HepG2 (cell line): ENCODE measurements around the gene GPS2. TPM values are rescaled to one million over a fixed set of nuclear protein-coding genes. Genes with fewer than 3 reads are reported as not detected.
A peak's percentile ranks its signal among the peaks of the same experiment; 100 is the strongest.

Experiments used
- ATAC-seq: fragments of 200-7000 bp; cut with Tn5 transposase; 3 replicates; pipeline ENCODE4 v1.9.1; 2020; ENCODE audit warnings: mild to moderate bottlenecking, moderate library complexity
- BruUV-seq: library from RNA; stranded (reverse); fragments of 400-500 nt; replicated peaks from 2 replicates; lab custom pipeline; 2021; lab: Mats Ljungman, UMichigan
- CTCF ChIA-PET: fragments of 300-600 bp; formaldehyde crosslinking; extraction: SDS; loops from one replicate; lab custom pipeline; 2021; ENCODE audit warnings: low total read pairs, inconsistent platforms, low intra/inter-chr PET ratio; lab: Yijun Ruan, JAX
- POLR2A ChIA-PET: fragments of 350-600 bp; sonication (Branson Sonifier 250); formaldehyde crosslinking; loops from one replicate; lab custom pipeline; 2020; ENCODE audit warnings: antibody characterized with exemption, inconsistent platforms; lab: Yijun Ruan, JAX
- DNase-seq: peaks from one replicate; pipeline ENCODE4 v3.0.0-alpha.2; 2015; ENCODE audit warnings: low spot score
- FAIRE-seq: peaks from 3 replicates; lab custom pipeline; 2011; peaks lifted over from hg19 to GRCh38; lab: Jason Lieb, UNC
- H2AFZ ChIP-seq: one replicate; pipeline ENCODE4 v1.6.1; 2011; ENCODE audit warnings: low read length, inconsistent platforms
- H3K27ac ChIP-seq: fragments of 300-600 bp; 3 replicates; pipeline ENCODE4 v1.8.0; 2011; ENCODE audit warnings: mixed run types, mild to moderate bottlenecking, mixed read lengths, low read length, inconsistent platforms; ENCODE audit not compliant: insufficient read depth; ENCODE audit errors: extremely low read length
- H3K27me3 ChIP-seq, 2 experiments: fragments of 200-600 bp in 1 of 2; 2 replicates in 1 of 2; 3 replicates in 1 of 2; pipeline versions ENCODE4 v1.6.0 to v1.8.0; 2011; ENCODE audit warnings: low read length in 2 of 2, mild to moderate bottlenecking in 2 of 2, moderate library complexity in 2 of 2, inconsistent platforms in 1 of 2; ENCODE audit not compliant: insufficient read depth in 2 of 2, control insufficient read depth in 1 of 2
- H3K36me3 ChIP-seq, 2 experiments: fragments of 200-600 bp in 1 of 2; replicated peaks in 1 of 2; 2 replicates in 1 of 2; 3 replicates in 1 of 2; pipeline versions ENCODE4 v1.5.1 to v1.8.0; 2011; ENCODE audit warnings: low read length in 2 of 2, inconsistent platforms in 1 of 2; ENCODE audit not compliant: insufficient read depth in 2 of 2, control insufficient read depth in 1 of 2
- H3K4me1 ChIP-seq: 2 replicates; pipeline ENCODE4 v1.5.1; 2012; ENCODE audit warnings: low read length, inconsistent platforms; ENCODE audit not compliant: insufficient read depth
- H3K4me2 ChIP-seq: 2 replicates; pipeline ENCODE4 v1.6.0; 2011; ENCODE audit warnings: low read depth, low read length, inconsistent platforms
- H3K4me3 ChIP-seq, 3 experiments: fragments of 200-600 bp in 1 of 3; sonication (generic), shearing (Covaris generic) in 1 of 3; replicated peaks in 1 of 3; 2 replicates each; pipeline ENCODE4 v1.5.1; 2011 to 2016; ENCODE audit warnings: low read length in 3 of 3, inconsistent platforms in 2 of 3, low read depth in 2 of 3, mild to moderate bottlenecking in 2 of 3, control low read depth in 1 of 3, mixed read lengths in 1 of 3; ENCODE audit not compliant: insufficient read depth in 1 of 3
- H3K79me2 ChIP-seq: one replicate; pipeline ENCODE4 v1.6.1; 2011; ENCODE audit warnings: low read length, inconsistent platforms; ENCODE audit not compliant: insufficient read depth
- H3K9ac ChIP-seq: 2 replicates; pipeline ENCODE4 v1.6.0; 2011; ENCODE audit warnings: mild to moderate bottlenecking, low read depth, low read length, inconsistent platforms; ENCODE audit not compliant: insufficient read depth
- H3K9me3 ChIP-seq: 2 replicates; pipeline ENCODE4 v1.5.1; 2012; ENCODE audit warnings: mild to moderate bottlenecking, low read length
- H4K20me1 ChIP-seq: 2 replicates; pipeline ENCODE4 v1.6.0; 2011; ENCODE audit warnings: inconsistent platforms, mild to moderate bottlenecking, low read length, moderate library complexity; ENCODE audit not compliant: insufficient read depth
- ELF3 ChIP-seq: IDR thresholded peaks from 2 replicates; pipeline ENCODE4 v1.6.1; 2016; ENCODE audit warnings: missing genetic modification reagents, missing compliant biosample characterization
- HNRNPK ChIP-seq: fragments of 200-400 bp; formaldehyde crosslinking; IDR thresholded peaks from 2 replicates; pipeline ENCODE4 v1.6.1; 2018; ENCODE audit warnings: low read length, low read depth, moderate library complexity, mild to moderate bottlenecking; ENCODE audit not compliant: poor library complexity, severe bottlenecking
- KLF15 ChIP-seq: sonication (generic); formaldehyde crosslinking; IDR thresholded peaks from 2 replicates; pipeline ENCODE4 v1.8.1; 2023; ENCODE audit warnings: borderline replicate concordance, mild to moderate bottlenecking, inconsistent platforms, missing genetic modification reagents, mixed read lengths
- KMT2A ChIP-seq: sonication (generic); formaldehyde crosslinking; IDR thresholded peaks from 2 replicates; pipeline ENCODE4 v1.4.0; 2020; ENCODE audit warnings: missing genetic modification reagents
- NFE2 ChIP-seq: sonication (generic); formaldehyde crosslinking; IDR thresholded peaks from 2 replicates; pipeline ENCODE4 v1.4.0; 2020; ENCODE audit warnings: missing genetic modification reagents
- PPARG ChIP-seq: conservative IDR thresholded peaks from 2 replicates; pipeline ENCODE4 v1.6.1; 2016; ENCODE audit warnings: missing biosample characterization, missing genetic modification reagents
- RELA ChIP-seq: sonication (generic); formaldehyde crosslinking; IDR thresholded peaks from 2 replicates; pipeline ENCODE4 v1.4.0; 2020; ENCODE audit warnings: missing genetic modification reagents
- TGIF2 ChIP-seq: IDR thresholded peaks from 2 replicates; pipeline ENCODE4 v1.6.1; 2016; ENCODE audit warnings: control low read depth, missing compliant biosample characterization
- YEATS4 ChIP-seq: sonication (generic); formaldehyde crosslinking; IDR thresholded peaks from 2 replicates; pipeline ENCODE4 v1.4.0; 2020; ENCODE audit warnings: missing genetic modification reagents, borderline replicate concordance
- ZBTB33 ChIP-seq: sonication (generic); formaldehyde crosslinking; IDR thresholded peaks from 2 replicates; pipeline ENCODE4 v1.4.0; 2020; ENCODE audit warnings: missing genetic modification reagents
- ZEB1 ChIP-seq: IDR thresholded peaks from 2 replicates; pipeline ENCODE4 v1.6.1; 2012; ENCODE audit warnings: mild to moderate bottlenecking, low read depth, inconsistent platforms; ENCODE audit not compliant: insufficient replicate concordance
- ZNF746 ChIP-seq: sonication (generic); formaldehyde crosslinking; IDR thresholded peaks from 2 replicates; pipeline ENCODE4 v1.8.0; 2022; ENCODE audit warnings: mild to moderate bottlenecking, missing genetic modification reagents
- ZNF776 ChIP-seq: sonication (generic); formaldehyde crosslinking; IDR thresholded peaks from 2 replicates; pipeline ENCODE4 v1.4.0; 2020; ENCODE audit warnings: mild to moderate bottlenecking, missing genetic modification reagents
- ZSCAN25 ChIP-seq: sonication (generic); formaldehyde crosslinking; IDR thresholded peaks from 2 replicates; pipeline ENCODE4 v1.8.0; 2022; ENCODE audit warnings: mild to moderate bottlenecking, missing genetic modification reagents
- WGBS: methylation state at CpG from one replicate; pipeline ENCODE4 v1.1.6; 2017; ENCODE audit warnings: low lambda C conversion rate; 5-methylcytosine and 5-hydroxymethylcytosine counted together
- in situ Hi-C: cut with HindIII; loops from 2 replicates; pipeline ENCODE4 v1.10.0; 2017; ENCODE audit warnings: low pct_unique_long_range_greater_than_20kb; ENCODE audit not compliant: extremely low pct_ligation_motif_present
- intact Hi-C: fragments of 100-400 bp; cut with micrococcal nuclease; formaldehyde crosslinking; loops from one replicate; pipeline ENCODE4 v1.10.0; 2022; ENCODE audit not compliant: unreplicated experiment
- polyA plus RNA-seq, 8 experiments: library from polyadenylated mRNA; depleted of rRNA in 3 of 8; stranded (reverse) in 7 of 8; unstranded in 1 of 8; fragments of >200 nt; fragmentation: Illumina TruSeq in 4 of 8; extraction: Trizol in 4 of 8; gene quantifications; 2 replicates each; pipeline versions ENCODE4 v1.2.1 to v1.2.3, GENCODE V29; 2011 to 2016; ENCODE audit warnings: low read depth in 4 of 8, missing spikeins in 1 of 8, mixed read lengths in 1 of 8; ENCODE audit not compliant: insufficient read depth in 1 of 8
- total RNA-seq, 5 experiments: library from RNA; depleted of rRNA; stranded (reverse); fragments of >200 nt; fragmentation: Illumina TruSeq; extraction: Trizol; gene quantifications; 2 replicates each; pipeline ENCODE4 v1.2.3, GENCODE V29; 2016; ENCODE audit warnings: low read depth in 1 of 5
- TF ChIP-seq, protein P1 (sequence below): sonication (generic); formaldehyde crosslinking; IDR thresholded peaks from 2 replicates; pipeline ENCODE4 v1.5.0; 2020; ENCODE audit warnings: mild to moderate bottlenecking, missing genetic modification reagents, moderate library complexity
- TF ChIP-seq, protein P2 (sequence below): sonication (generic); formaldehyde crosslinking; IDR thresholded peaks from 2 replicates; pipeline ENCODE4 v1.4.0; 2020; ENCODE audit warnings: mild to moderate bottlenecking, low read depth, missing genetic modification reagents

The GPS2 gene
- total and polyA plus RNA-seq, 2 of the 13 experiments (the other 11 are each of a cell fraction or from before 2014, with no cell fraction given), result 58.0 to 59.4 TPM

GRCh38 chr17:7296189-7296861, 18.8 kb downstream of the GPS2 start:
- H2AFZ ChIP-seq, result peak overlapping the region; percentile 69
- intact Hi-C loops, result loop anchor here (1.0 kb wide), 1 partner anchor 16 kb away; no protein-coding TSS in a partner anchor
- WGBS, result 6% methylated on average over 31 of the region's 51 CpGs
- TF ChIP-seq NFE2, result no peak
- TF ChIP-seq ZSCAN25 (CRISPR knock-in tag), result peak; percentile 90
- 0 out of 2 replicates have a peak, but pooled peaks have one; percentile 23 for TF ChIP-seq PPARG
- TF ChIP-seq ZEB1, result no peak
- TF ChIP-seq RELA (CRISPR knock-in tag), result no peak
- TF ChIP-seq ZNF776 (CRISPR knock-in tag), result no peak
- peak; percentile 42; the same call in 1 of the 2 replicates for TF ChIP-seq ZBTB33 (CRISPR knock-in tag)
- peak; percentile 19; the same call in 1 of the 2 replicates for TF ChIP-seq TGIF2
- peak; percentile 52; the same call in 1 of the 2 replicates for TF ChIP-seq ELF3 (CRISPR knock-in tag)
- no peak for TF ChIP-seq ZNF746
- peak; percentile 77; the same call in 1 of the 2 replicates for TF ChIP-seq YEATS4 (CRISPR knock-in tag)
- TF ChIP-seq, protein P1, sequence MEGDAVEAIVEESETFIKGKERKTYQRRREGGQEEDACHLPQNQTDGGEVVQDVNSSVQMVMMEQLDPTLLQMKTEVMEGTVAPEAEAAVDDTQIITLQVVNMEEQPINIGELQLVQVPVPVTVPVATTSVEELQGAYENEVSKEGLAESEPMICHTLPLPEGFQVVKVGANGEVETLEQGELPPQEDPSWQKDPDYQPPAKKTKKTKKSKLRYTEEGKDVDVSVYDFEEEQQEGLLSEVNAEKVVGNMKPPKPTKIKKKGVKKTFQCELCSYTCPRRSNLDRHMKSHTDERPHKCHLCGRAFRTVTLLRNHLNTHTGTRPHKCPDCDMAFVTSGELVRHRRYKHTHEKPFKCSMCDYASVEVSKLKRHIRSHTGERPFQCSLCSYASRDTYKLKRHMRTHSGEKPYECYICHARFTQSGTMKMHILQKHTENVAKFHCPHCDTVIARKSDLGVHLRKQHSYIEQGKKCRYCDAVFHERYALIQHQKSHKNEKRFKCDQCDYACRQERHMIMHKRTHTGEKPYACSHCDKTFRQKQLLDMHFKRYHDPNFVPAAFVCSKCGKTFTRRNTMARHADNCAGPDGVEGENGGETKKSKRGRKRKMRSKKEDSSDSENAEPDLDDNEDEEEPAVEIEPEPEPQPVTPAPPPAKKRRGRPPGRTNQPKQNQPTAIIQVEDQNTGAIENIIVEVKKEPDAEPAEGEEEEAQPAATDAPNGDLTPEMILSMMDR, result peak; percentile 93
- no peak for TF ChIP-seq HNRNPK
- TF ChIP-seq, protein P2, sequence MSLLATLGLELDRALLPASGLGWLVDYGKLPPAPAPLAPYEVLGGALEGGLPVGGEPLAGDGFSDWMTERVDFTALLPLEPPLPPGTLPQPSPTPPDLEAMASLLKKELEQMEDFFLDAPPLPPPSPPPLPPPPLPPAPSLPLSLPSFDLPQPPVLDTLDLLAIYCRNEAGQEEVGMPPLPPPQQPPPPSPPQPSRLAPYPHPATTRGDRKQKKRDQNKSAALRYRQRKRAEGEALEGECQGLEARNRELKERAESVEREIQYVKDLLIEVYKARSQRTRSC (CRISPR knock-in tag), result no peak
- TF ChIP-seq KLF15 (CRISPR knock-in tag), result no peak
- peak; percentile 67 for TF ChIP-seq KMT2A (CRISPR knock-in tag)

More at GRCh38 chr17:7296189-7296861, 18.8 kb downstream of the GPS2 start:
- DNase-seq, result peak; percentile 56
- ChIA-PET CTCF (interaction anchor here (1.1 to 2.6 kb wide), 5 partner anchors 16 to 76 kb away, joined by 4 to 43 read pairs (median 6); partner anchors contain the start of genes ELP5 and SLC2A4), POLR2A (interaction anchor here (0.6 to 1.9 kb wide), 10 partner anchors 14 to 260 kb away, joined by 3 to 22 read pairs (median 5); partner anchors contain the start of genes GABARAP, NEURL4, SLC16A13 and SLC2A4)
- H3K27ac ChIP-seq, result no peak overlapping the region
- no peaks in the 10 kb centered on the region for H3K9me3 ChIP-seq
- H3K4me2 ChIP-seq, result peak overlapping the region; percentile 88
- no peaks in the 10 kb centered on the region for H4K20me1 ChIP-seq
- H3K9ac ChIP-seq, result no peak overlapping the region
- H3K4me3 ChIP-seq, result peak overlapping the region in 1 of 3 experiments; percentile 50; a peak in 2 of 6 replicates
- in situ Hi-C loops, result no loop called here
- no peaks in the 10 kb centered on the region for H3K36me3 ChIP-seq
- peak; percentile 63 for ATAC-seq
- FAIRE-seq, result no peak
- H3K79me2 ChIP-seq, result no peaks in the 10 kb centered on the region
- H3K27me3 ChIP-seq, result peaks cover 2 to 11% of the 10 kb centered on the region in 2 experiments; a peak in 2 of 5 replicates
- BruUV-seq, result no TSS peak
- H3K4me1 ChIP-seq, result peaks cover 41% of the 10 kb centered on the region
